Heart left ventricle (tissue), 13 donors: ENCODE results near the gene TXNIP.

Source experiments
- CTCF ChIP-seq, 12 donors: fragments of 200-600 bp; sonication (generic) in 4 of 12; IDR thresholded peaks; one replicate each; pipeline versions ENCODE4 v1.5.0 to v1.8.0; 2018 to 2022; ENCODE audit warnings: antibody characterized with exemption in 12 of 12, mild to moderate bottlenecking in 5 of 12
- POLR2A ChIP-seq, 2 donors: fragments of 450-650 bp; IDR thresholded peaks; one replicate each; pipeline ENCODE4 v1.6.1; 2017; ENCODE audit warnings: antibody characterized with exemption in 2 of 2, mild to moderate bottlenecking in 2 of 2, moderate library complexity in 2 of 2
- donor health status: ischemic (EF 13 %, LVEDD 7.1; RV severe dilation, severe dysfunction).
- donor health status: DM: no; HTN: yes; CAD: no.
- donor health status: DM: no; HTN: no; CAD: no.
- donor health status: ischemic (EF 25% LVEDD 6.9; RV normal size, moderate dysfunction).
- donor health status: ischemic (EF 25% LVEDD 5.7; RV mildly dilated, moderate dysfunction).
- donor health status: ischemic (EF 35%, LVEDD 5.7; RV mildly dilated, moderate dysfunction).
- donor health status: nonischemic (EF 11% LVEDD 7.7; RV severe dilation, severe dysfunction).
- donor health status: DM: yes; HTN: yes; CAD: no.
- donor health status: PGD.
- donor health status: ischemic (EF 29% LVEDD 5.4; RV normal size, mild dysfunction).
- donor health status: nonischemic (EF 23%, LVEDD 6.1; RV moderate dilation, normal function).

- TF ChIP-seq POLR2A (IDR thresholded peaks at IDR 0.05) (no peak), CTCF (IDR thresholded peaks at IDR 0.05) (no peak)
Measured at GRCh38 chr1:146031476-146031875, 35.1 kb upstream of the TXNIP start.
